Non-pigmented ciliary epithelial cell (primary cell): ENCODE data around the gene LRRC36.
"Not testable (repeated sequence)": the region's sequence is repeated elsewhere in the genome, so short reads cannot be mapped to it uniquely, and the experiment has no call there.

Experiments
- DNase-seq: peaks from one replicate; pipeline ENCODE4 v3.0.0-alpha.2; 2010; ENCODE audit warnings: low read depth

LRRC36 gene

DNA sequence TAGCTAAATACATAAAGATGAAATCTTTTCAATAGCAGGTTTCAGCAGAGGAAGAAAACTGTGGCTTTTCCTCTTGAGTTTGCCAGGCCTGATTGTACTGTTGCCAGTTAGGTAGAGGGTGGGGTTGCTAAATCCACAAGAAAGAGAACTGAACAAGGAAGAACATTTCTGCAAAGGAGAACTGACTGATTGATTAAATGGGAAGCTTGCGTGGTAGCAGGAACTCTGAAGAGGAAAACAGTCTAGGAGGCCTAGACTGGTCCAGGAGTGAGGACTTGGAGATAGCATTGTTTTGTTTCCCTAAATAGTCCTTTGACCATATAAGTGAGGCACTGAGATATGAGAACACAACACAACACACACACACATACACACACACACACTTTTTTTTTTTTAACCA, 18.8 kb downstream of the LRRC36 start:
- no peak for DNase-seq

DNA sequence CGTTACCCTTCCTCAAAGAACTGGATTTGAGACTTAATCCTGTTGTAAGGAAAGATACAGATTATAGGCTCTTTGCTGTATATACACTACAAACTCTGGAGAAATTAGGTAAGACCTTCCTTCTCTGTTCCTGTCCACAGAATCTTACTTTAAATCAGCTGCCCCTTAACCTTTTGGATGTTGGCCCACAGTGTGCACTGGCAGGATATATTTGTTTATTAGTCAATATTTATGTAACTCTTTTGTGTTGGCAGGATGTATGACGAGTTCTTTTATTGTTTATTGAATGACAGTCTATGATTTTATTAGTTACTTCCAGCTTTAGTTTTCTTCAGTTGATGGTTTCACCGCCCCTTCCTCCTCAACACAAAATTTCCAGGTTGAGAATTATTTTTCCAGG, 19.7 kb downstream of the LRRC36 start:
- DNase-seq: no peak

- no peak for DNase-seq
Observed at GRCh38 chr16:67349172-67349571, 22.6 kb downstream of the LRRC36 start.

DNA sequence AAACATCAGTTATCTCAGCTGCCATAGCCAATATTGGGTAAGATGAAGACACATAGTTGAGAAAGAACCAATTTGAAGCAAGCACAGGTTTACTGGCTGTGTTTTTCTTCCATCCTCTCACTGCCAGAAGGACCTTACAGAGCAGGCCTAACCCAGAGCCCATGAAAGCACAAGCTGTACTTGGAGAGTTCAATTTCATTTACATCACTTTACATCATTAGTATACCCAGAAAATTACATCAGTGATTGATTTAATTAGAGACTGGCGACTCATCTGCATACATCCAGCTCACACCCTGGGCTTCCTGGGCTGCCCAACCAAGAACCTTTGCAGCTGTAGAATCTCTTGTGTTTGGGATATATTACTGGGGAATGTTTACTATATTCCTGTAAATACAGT, 23.7 kb downstream of the LRRC36 start:
- DNase-seq: no peak

DNA sequence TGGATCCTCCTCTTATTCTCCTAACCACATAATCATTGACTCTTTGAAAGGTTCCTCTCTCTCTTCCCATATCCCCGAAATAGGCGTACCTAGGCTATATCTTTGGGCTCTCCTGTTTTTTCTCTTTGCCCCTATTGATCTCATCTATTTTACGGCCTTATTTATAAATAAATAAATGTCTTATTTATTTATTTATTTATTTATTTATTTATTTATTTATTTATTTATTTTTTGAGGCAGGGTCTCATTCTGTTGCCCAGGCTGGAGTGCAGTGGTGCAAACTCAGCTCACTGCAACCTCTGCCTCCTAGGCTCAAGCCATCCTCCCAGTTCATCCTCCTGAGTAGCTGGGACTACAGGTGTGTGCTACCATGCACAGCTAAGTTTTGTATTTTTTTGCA, 25.8 kb downstream of the LRRC36 start:
- DNase-seq: not testable (repeated sequence)

DNA sequence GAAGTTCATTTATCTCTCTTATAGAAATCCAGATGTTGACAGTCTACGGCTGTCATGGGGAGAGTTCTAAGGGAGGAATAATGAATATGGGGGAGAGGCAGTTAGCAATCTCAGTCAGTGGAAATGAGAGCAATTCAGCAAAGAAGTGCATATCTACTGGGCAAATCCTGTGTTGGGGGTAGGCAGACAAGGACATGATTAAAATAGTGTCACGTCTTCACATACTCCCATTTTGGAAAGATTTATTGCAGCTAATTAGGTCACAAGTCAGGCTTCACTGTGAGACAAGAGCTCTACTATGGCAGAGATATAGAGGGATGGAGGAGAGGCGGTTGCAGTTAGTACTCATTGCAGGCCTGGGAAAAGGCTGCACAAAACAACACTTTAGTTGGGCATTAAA, 29.8 kb downstream of the LRRC36 start:
- DNase-seq: no peak

DNA sequence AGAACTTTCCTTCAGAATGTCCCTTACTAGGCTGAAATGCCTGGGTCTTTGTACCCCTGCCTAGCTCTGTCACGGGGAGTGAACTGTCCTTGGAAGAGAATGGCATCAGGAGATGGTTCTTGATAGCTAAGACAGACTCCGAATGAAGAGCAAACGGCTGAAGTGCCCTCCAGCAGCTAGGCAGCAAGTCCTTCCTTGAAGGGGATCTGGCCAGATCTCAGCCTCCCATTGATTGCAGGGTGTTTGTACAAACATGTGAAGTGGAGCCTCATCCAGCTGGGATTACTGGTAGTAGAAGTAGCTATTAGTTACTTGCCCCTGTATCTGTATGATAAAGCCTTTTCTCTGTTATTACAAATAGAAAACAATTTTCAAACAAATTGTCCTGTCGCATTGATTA, 30.9 kb downstream of the LRRC36 start:
- DNase-seq: no peak

DNA sequence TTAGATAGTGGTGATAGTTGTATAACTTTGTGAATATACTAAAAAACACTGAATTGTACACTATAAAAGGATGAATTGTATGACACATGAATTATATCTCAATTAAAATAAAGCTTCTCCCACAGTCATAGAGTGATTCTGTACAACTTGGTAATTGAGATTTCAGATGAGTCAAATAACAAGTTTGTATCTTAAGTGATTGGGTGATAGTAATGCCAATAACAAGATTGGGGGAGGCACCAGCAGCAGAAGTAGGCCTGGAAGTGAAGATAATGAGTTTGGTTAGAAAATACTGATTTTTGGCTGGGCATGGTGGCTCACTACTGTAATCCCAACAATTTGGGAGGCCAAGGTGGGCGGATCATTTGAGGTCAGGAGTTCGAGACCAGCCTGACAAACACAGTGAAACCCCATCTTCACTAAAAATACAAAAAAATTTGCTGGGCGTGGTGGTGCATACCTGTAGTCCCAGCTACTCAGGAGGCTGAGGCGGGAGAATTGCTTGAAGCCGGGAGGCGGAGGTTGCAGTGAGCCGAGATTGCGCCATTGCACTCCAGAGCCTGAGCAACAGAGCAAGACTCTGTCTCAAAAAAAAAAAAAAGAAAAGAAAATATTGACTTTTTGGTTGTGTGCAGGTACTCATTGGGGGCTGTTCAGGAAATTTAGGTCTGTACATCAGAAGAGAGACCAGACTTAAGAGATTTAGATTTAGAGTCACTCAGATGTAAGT, 33.1 kb downstream of the LRRC36 start:
- DNase-seq: not testable (repeated sequence)

GRCh38 chr16:67361038-67361437, 34.4 kb downstream of the LRRC36 start:
- DNase-seq: no peak

DNA sequence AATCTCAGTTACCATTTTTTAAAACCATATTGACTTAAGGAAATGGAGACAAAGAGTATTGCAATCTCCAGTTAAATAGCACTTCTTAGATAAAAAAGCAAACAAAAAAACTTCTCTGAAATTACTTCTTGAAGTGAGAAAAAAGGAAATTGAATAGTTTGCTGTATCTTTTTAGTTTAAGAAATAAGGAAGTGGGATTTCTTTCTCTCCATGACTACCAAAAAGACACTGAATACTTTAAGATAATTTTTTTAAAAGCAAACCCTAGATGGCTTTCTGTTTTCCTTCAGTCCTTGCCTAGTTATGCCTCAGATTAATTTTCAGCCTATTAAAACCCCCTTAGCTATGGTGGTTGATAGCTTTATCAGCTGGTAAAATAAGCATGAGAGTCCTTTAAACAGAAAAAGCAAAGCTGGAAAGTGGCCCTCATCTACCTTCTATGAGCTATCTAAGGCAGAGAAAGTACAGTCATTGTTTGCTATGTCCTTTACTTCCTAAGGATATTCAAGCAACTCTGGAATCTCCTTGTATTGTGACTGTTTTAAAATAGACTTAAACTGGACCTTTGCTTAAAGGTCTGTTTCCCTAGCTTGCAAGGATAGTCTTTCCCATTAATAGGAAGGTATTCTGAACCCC, 38.1 kb downstream of the LRRC36 start:
- no peak for DNase-seq

DNA sequence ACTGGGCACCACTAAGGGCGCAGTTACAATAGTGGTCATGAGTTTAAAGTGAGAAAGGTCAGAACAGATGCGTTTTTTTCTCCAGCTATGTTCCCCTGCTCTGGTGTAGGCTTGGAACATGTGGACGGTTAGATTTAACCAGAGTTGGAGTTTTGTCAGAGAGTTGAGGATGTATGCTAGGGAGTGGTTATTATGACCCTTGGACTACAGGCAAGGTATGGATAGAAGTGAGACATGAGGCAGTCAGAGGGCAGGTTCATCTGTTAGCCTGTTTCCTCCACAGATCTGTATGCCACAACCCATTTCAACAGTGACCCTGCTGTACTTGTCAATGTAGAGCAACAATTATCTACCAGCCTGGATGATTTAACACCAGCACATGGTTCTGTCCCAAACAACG, 44.0 kb downstream of the LRRC36 start:
- DNase-seq: no peak

DNA sequence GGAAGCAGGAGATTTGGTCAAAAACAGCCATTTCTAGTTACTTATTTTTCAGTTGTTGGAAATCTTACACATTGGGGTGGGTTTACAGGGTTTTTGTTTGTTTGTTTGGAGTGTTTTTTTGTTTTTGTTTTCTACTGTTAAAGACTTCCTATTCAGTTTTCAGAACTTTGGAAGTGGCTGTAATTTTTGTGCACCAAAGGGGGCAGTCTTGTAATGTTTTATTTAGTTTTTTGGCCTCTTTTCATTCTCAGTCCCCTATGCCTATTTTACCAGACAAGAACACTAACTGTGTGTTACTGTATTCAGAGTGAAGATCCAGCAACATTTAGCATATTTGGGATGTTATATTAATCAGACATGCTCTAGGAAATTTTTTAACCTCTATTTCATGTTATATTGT, 46.0 kb downstream of the LRRC36 start:
- DNase-seq: no peak

GRCh38 chr16:67376012-67376411, 49.4 kb downstream of the LRRC36 start:
- not testable (repeated sequence) for DNase-seq

- no peak for DNase-seq
Observed at GRCh38 chr16:67378642-67379041, 52.0 kb downstream of the LRRC36 start.

GRCh38 chr16:67383284-67383683, 56.7 kb downstream of the LRRC36 start:
- no peak for DNase-seq

DNA sequence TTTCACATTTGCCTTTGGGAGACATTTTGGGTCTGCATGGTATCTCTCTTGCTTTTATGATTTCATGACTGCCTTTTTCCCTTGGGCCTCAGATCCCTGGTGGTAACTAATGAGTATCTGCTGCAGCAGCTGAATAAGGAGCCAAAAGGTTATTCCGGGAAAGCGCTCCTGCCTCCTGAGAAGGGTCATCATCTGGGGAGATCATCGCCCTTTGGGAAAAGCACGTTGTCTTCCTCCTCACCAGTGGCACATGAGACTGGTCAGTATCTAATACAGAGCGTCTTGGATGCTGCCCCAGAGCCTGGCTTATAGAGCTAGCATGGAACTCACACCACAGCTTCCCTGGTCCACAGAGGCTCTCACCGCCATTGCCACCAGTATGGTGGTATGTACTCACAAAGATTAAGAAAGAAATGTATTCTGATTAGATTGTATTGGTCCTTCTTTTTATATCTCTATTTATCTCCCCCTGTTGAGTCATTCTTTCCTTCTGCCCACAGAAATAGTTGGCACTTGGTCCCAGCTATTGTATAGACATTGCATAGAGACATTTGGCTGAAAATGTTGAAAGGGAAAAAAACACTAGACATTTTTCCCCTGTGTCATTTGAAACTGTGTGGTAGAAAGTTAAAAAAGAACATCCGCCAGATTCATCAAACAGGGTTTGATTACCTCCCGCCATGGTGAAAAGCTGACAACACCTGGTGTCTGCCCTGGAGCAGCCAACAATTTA, 58.3 kb downstream of the LRRC36 start:
- DNase-seq: no peak

DNA sequence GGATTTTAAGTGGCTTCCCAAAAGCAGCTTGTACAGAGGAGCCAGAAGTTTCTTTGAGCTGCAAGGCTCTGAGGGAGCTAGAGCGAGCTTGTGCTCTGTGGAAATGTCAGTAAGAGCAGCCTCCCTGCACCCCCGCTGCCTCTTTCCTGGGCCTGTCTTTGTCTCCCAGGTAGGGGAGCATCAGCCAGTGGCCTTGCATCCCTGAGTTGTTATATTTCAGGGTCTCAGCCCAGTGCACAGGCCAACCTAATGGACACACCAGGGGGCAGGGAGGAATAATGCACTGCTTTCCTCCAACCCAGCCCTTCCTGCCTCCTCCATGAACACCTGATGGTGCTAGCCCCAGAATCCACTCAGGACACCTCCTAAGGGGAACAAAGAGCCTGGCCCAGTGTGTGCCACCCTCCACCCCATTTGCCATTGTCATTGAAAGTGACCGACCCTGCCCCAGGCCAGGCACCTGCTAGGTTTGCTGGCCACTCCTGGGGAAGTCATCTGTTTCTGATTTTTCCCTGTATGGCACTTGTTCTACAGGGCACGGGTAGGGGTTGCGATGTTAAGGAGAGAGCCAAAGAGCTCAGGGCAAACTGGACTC, 60.3 kb downstream of the LRRC36 start:
- no peak for DNase-seq

DNA sequence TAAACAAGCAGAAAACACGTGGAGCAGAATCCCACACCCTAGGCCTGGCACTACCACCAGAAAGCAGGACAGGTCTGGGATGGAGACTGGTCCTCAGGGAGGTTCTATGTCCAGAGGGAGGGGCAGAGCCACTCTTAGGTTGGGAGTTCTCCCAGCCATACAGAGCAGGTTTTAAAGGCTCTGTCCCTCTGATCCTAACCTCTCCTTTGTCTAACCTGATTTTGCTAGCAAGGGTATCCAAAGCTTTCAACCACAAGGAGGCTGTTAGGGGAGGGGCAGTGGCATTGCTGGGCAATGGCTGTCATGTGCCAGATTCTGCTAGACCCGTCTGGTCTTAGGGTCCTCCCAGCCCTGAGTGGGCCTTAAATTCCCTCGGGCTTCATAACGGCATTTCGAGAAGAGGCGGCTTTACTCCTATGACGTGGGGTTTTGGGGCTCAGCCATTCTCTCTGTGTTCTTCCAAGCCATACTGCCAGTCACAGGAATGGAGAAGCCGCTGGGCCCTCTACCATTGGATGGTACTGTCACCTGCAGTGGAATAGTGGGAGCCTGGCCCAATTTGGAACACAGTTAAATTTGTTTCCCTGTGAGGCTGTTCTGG, 61.0 kb downstream of the LRRC36 start:
- DNase-seq: no peak

DNA sequence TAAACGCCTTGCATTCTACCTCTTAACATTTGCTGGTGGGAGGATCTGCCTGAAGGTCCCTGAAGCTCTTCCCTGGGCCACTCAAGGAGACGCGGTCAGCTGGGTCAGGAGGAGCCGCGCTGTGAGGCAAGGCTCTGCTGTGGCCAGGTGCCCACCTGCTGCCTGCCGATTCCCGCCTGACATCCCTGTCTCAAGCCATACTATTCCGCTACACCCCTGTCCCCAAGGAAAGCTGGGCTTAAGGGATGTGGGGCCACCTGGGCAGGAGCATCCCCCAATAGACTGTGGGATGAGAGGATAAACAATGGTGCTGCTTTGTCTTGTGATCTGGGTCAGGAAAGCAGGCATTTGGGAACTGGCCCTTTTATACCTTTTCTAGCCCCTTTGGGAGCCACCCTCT, 61.6 kb downstream of the LRRC36 start:
- DNase-seq: no peak

- DNase-seq: no peak
Observed at GRCh38 chr16:67388591-67388990, 62.0 kb downstream of the LRRC36 start.

DNA sequence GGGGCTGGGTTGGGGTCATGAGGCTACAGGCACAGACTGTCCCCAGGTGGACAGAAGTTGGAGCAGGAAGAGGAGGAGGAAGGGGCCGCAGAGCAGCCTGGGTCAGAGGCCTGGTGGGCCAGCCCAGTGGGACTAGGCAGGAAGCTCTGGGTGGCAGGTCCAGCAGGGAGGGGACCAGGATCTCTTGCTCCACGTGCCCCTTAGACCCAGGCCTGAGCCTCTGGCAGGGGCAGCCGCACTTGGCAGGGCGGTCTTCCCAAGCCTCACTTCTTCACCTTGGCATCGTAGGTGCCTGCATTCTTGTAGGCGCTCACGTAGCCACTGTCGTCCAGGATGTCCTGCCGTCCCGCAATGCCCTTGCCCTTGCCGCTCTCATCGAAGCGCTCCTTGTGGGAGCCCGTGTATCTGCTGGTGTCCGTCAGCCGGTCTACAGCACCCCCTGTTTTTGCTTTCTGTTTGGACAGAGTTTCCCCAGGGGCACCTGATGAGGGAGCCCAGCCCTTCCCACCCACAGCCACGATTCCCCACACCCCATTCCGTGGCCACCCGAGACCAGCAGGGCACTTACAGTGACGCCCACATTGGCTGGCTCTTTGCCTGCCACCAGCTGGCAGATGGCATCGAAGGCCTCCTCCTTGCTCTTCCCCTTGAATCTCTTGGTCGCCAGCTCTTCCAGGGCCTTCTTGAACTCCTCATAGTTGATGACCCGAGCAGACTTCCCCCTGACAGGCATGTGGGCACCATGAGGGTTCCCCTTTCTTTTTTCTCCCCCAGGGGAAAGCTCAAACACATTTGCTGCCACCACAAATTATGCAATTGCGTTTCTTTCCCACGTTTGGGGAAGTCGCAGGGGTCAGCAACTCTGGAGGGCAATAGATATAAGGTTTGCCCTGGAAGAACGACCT, 63.5 kb downstream of the LRRC36 start:
- DNase-seq: no peak
